ENCODE data around the gene QRICH1. TPM values are rescaled to one million over a fixed set of nuclear protein-coding genes. Genes with fewer than 3 reads are reported as not detected.
A peak's percentile ranks its signal among the peaks of the same experiment; 100 is the strongest.

Gene QRICH1
- total RNA-seq, 1 donor from 2014 or later: 136 TPM

DNA sequence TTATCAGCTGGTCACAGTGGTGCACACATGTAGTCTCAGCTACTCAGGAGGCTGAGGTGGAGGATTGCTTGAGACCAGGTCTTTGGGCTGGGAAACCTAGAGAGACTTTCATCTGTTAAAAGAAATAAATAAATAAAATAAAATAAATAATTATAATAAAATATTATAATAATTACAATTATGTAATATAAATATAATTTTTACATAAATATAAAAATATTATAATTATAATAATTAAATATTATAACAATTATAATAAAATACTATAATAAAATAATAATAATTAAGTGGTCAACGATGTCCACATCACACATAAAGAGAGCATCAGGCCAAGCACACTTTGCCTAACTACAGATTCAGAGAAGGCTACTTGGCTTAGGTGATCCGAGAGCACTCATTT, 14.6 kb downstream of the QRICH1 start:
- Mint-ChIP-seq H3K4me3 (ENCODE audit: unreplicated experiment) (no peak overlapping the region), H3K27ac (ENCODE audit: unreplicated experiment) (no peak overlapping the region), H3K36me3 (ENCODE audit: low read depth, unreplicated experiment) (peaks cover 7% of the 10 kb centered on the region), H3K9me3 (ENCODE audit: unreplicated experiment) (no peaks in the 10 kb centered on the region), H3K4me1 (ENCODE audit: unreplicated experiment) (no peaks in the 10 kb centered on the region), H3K27me3 (ENCODE audit: unreplicated experiment) (no peaks in the 10 kb centered on the region)
- DNase-seq (ENCODE audit: low spot score): no peak
- TF ChIP-seq, protein P1, sequence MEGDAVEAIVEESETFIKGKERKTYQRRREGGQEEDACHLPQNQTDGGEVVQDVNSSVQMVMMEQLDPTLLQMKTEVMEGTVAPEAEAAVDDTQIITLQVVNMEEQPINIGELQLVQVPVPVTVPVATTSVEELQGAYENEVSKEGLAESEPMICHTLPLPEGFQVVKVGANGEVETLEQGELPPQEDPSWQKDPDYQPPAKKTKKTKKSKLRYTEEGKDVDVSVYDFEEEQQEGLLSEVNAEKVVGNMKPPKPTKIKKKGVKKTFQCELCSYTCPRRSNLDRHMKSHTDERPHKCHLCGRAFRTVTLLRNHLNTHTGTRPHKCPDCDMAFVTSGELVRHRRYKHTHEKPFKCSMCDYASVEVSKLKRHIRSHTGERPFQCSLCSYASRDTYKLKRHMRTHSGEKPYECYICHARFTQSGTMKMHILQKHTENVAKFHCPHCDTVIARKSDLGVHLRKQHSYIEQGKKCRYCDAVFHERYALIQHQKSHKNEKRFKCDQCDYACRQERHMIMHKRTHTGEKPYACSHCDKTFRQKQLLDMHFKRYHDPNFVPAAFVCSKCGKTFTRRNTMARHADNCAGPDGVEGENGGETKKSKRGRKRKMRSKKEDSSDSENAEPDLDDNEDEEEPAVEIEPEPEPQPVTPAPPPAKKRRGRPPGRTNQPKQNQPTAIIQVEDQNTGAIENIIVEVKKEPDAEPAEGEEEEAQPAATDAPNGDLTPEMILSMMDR (IDR thresholded peaks at IDR 0.05; ENCODE audit: unreplicated experiment): no peak

DNA sequence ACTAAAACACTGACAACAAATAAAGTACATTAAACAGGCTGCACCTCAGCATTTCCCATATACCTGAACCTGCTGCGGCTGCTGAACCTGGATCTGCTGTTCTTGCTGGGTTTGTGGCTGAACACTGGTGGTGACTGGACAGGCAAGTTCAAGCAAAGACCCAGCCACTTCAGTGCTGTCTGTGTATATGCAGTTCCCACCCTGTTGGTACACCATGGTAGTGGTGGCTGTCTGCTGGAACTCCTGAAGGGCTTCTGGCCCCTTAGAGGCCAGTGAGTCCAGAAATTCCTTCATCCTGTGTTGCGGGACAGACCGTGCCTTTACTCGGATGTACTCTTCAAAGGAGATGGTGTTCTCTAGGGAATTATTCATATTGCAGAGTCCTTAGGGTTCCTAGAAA, 17.2 kb downstream of the QRICH1 start:
- H3K27me3 Mint-ChIP-seq (ENCODE audit: unreplicated experiment): no peaks in the 10 kb centered on the region
- H3K27ac Mint-ChIP-seq (ENCODE audit: unreplicated experiment): no peak overlapping the region
- H3K9me3 Mint-ChIP-seq (ENCODE audit: unreplicated experiment): no peaks in the 10 kb centered on the region
- no peak for DNase-seq (ENCODE audit: low spot score)
- no peaks in the 10 kb centered on the region for H3K4me1 Mint-ChIP-seq (ENCODE audit: unreplicated experiment)
- H3K36me3 Mint-ChIP-seq (ENCODE audit: low read depth, unreplicated experiment): peaks cover 19% of the 10 kb centered on the region
- TF ChIP-seq, protein P1 (IDR thresholded peaks at IDR 0.05; ENCODE audit: unreplicated experiment): no peak
- H3K4me3 Mint-ChIP-seq (ENCODE audit: unreplicated experiment): no peak overlapping the region

DNA sequence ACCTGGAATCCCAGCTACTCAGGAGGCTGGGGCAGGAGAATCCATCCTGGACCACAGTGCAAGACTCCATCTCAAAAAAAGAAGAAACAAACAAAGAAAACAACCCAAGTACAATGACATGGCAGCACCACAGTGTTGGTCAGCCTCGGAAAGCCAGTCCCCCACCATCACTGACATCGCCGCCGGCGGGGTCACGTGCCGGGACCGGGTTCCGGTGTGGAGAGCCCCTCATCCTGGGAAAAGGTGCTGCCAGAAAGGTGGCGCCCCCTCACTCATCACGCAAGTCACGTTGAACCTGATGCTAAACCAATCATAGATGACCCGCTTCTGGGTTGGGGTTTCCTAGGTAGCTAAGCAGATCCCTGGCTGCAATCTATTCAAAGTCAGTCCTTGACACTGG, 17.8 kb downstream of the QRICH1 start:
- TF ChIP-seq, protein P1 (IDR thresholded peaks at IDR 0.05; ENCODE audit: unreplicated experiment): no peak
- Mint-ChIP-seq H3K36me3 (ENCODE audit: low read depth, unreplicated experiment) (peaks cover 23% of the 10 kb centered on the region), H3K4me3 (ENCODE audit: unreplicated experiment) (no peak overlapping the region), H3K27ac (ENCODE audit: unreplicated experiment) (no peak overlapping the region), H3K4me1 (ENCODE audit: unreplicated experiment) (no peaks in the 10 kb centered on the region), H3K27me3 (ENCODE audit: unreplicated experiment) (no peaks in the 10 kb centered on the region), H3K9me3 (ENCODE audit: unreplicated experiment) (no peaks in the 10 kb centered on the region)
- DNase-seq (ENCODE audit: low spot score): no peak

DNA sequence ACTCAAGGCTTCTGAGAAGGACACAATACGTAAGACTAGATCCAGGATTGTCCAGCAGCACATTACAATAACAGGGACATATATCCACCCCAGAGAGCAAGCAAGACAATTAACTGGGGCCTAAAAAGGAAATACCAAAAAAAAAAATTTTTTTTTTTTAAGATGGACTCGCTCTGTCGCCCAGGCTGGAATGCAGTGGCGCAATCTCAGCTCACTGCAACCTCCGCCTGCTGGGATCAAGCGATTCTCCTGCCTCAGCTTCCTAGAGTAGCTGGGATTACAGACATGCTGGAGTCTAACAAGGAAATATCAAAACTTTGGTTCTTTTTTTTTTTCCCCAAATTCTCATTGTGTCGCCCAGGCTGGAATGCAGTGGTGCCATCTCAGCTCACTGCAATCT, 35.9 kb downstream of the QRICH1 start:
- H3K27me3 Mint-ChIP-seq (ENCODE audit: unreplicated experiment): no peaks in the 10 kb centered on the region
- TF ChIP-seq, protein P1 (IDR thresholded peaks at IDR 0.05; ENCODE audit: unreplicated experiment): no peak
- H3K4me1 Mint-ChIP-seq (ENCODE audit: unreplicated experiment): peaks cover 3% of the 10 kb centered on the region
- H3K36me3 Mint-ChIP-seq (ENCODE audit: low read depth, unreplicated experiment): peaks cover 24% of the 10 kb centered on the region
- H3K27ac Mint-ChIP-seq (ENCODE audit: unreplicated experiment): no peak overlapping the region
- DNase-seq (ENCODE audit: low spot score): no peak
- peak overlapping the region; percentile 71 for H3K4me3 Mint-ChIP-seq (ENCODE audit: unreplicated experiment)
- no peaks in the 10 kb centered on the region for H3K9me3 Mint-ChIP-seq (ENCODE audit: unreplicated experiment)

DNA sequence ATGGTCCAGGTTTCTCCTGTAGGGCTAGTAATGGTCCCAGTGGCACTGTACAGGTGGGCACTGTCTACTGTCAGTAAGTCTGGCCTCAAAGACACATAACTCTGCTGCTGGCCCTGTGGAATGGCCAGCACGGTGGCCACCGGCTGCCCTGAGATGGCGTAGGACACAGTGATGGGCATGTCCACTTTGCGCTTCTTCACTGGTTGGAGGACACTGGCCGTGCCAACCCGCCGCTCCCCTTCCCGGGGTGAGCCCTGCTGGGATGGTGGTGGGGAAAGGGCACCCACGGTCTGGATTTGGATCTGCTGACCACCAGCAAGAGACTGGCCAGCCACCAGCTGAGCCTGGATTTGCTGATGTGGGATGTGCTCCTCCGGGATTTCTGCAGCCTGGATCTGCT, 36.6 kb downstream of the QRICH1 start:
- H3K27ac Mint-ChIP-seq (ENCODE audit: unreplicated experiment): no peak overlapping the region
- H3K9me3 Mint-ChIP-seq (ENCODE audit: unreplicated experiment): no peaks in the 10 kb centered on the region
- peaks cover 29% of the 10 kb centered on the region for H3K36me3 Mint-ChIP-seq (ENCODE audit: low read depth, unreplicated experiment)
- H3K27me3 Mint-ChIP-seq (ENCODE audit: unreplicated experiment): no peaks in the 10 kb centered on the region
- H3K4me3 Mint-ChIP-seq (ENCODE audit: unreplicated experiment): peak overlapping the region; percentile 65
- no peak for DNase-seq (ENCODE audit: low spot score)
- H3K4me1 Mint-ChIP-seq (ENCODE audit: unreplicated experiment): peaks cover 3% of the 10 kb centered on the region
- TF ChIP-seq, protein P1 (IDR thresholded peaks at IDR 0.05; ENCODE audit: unreplicated experiment): no peak
